ENCODE data around the gene SLC30A10.
"Not testable (repeated sequence)": the region's sequence is repeated elsewhere in the genome, so short reads cannot be mapped to it uniquely, and the experiment has no call there.

The SLC30A10 gene

DNA sequence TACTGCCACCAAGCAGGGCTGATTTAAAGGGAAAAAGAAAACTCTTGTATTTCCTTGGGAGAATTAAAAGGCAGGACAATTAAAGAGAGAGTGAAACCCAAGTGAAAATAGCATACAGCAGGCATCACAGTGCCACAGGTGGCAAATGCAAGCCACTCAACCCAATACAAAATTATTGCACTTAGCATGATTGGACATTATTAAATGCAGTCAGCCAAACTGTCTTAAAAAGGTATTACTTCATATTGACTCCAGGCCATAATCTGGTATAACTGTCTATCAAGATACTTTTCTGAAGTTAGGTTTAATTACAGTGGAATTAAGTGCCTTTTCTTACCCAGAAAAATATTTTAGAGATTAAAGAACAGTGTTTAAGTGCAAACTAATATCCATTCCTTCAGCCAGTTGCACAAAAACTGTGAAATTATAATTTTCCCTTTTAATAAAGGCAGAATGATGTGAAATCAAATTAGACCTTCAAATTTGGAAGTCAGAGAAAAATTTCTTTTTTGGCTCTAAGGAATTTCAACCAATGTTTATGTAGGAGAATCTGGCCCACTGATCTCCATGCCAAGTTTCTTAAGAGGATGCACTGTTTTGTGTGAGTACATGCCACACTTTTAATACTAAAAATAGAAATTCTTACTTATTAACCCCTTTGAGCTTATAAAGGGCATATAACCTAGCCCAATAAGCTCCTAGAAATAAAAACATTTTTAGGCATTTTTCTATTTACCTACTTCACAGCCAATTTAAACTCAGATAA is 15.2 kb downstream of the SLC30A10 start:
- ATAC-seq (ENCODE audit: low read depth) (no peak), DNase-seq (ENCODE audit: low spot score in 2 of 2) (no peak)
- peaks cover 6% of the 10 kb centered on the region for H3K27me3 Mint-ChIP-seq
- H3K27ac Mint-ChIP-seq: no peak overlapping the region
- no peaks in the 10 kb centered on the region for H3K9me3 Mint-ChIP-seq
- no peak overlapping the region for H3K4me3 Mint-ChIP-seq
- no peaks in the 10 kb centered on the region for H3K36me3 Mint-ChIP-seq
- H3K4me1 Mint-ChIP-seq: no peaks in the 10 kb centered on the region

DNA sequence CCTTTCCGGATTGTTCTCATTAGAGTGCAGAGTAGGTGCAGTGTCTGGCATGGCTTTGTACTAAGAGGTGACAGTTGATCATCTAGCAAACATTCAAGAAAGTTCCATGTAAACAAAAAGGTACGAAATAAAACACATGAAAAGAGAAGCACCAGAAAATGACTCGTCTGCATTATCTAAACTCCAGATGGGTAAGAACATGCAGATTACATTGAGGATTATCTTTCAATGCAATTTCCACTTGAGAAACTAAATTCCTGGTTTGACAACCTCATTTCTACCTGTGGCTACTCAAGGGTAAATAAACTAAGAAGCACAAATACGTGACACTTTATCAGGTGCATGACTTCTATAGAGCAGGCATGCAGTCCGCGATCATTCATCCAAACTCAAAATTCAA is 17.6 kb downstream of the SLC30A10 start:
- Mint-ChIP-seq H3K4me1 (peaks cover 4% of the 10 kb centered on the region), H3K9me3 (no peaks in the 10 kb centered on the region), H3K27ac (no peak overlapping the region), H3K4me3 (no peak overlapping the region), H3K36me3 (no peaks in the 10 kb centered on the region), H3K27me3 (peaks cover 9% of the 10 kb centered on the region)
- no peak for DNase-seq (ENCODE audit: low spot score in 2 of 2)
- no peak for ATAC-seq (ENCODE audit: low read depth)

DNA sequence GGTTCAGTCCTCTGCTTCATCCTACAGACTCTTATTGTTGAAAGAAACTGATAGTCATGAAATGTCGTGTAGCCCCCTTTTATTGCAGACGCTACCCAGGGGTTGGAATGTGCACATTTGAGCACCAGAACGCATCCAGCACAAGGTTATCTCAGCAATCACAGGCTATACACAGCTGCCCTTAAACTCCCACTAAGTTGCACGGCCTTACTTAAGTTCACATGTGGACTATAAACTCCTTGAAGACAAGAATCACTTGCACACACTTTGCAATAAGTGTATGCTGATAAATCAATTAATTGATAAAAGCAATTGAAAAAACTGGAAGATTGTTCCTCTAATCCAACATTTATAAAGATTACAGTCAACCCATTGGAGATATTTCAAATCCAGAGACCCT is 18.9 kb downstream of the SLC30A10 start:
- Mint-ChIP-seq H3K4me1 (peaks cover 4% of the 10 kb centered on the region), H3K27me3 (peaks cover 10% of the 10 kb centered on the region), H3K4me3 (no peak overlapping the region), H3K9me3 (no peaks in the 10 kb centered on the region), H3K36me3 (no peaks in the 10 kb centered on the region), H3K27ac (no peak overlapping the region)
- DNase-seq (ENCODE audit: low spot score in 2 of 2) (no peak), ATAC-seq (ENCODE audit: low read depth) (no peak)

DNA sequence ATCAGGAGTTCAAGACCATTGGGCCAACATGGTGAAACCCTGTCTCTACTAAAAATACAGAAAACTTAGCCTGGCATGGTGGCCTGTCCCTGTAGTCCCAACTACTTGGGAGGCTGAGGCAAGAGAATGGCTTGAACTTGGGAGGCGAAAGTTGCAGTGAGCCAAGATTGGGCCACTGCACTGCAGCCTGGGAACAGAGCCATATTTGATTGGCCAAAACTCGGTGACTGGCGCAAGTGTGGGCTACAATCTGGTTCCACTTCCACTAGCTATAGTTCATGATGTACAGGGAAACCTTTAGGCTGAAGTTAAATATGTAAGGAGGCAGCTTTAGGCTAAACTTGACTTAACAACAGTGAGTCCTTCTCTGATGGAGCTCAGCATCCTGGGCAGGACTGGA is 20.2 kb downstream of the SLC30A10 start:
- Mint-ChIP-seq H3K36me3 (no peaks in the 10 kb centered on the region), H3K27me3 (peaks cover 10% of the 10 kb centered on the region), H3K27ac (no peak overlapping the region), H3K4me3 (no peak overlapping the region), H3K9me3 (no peaks in the 10 kb centered on the region), H3K4me1 (peaks cover 4% of the 10 kb centered on the region)
- DNase-seq (ENCODE audit: low spot score in 2 of 2): no peak
- ATAC-seq (ENCODE audit: low read depth): no peak

DNA sequence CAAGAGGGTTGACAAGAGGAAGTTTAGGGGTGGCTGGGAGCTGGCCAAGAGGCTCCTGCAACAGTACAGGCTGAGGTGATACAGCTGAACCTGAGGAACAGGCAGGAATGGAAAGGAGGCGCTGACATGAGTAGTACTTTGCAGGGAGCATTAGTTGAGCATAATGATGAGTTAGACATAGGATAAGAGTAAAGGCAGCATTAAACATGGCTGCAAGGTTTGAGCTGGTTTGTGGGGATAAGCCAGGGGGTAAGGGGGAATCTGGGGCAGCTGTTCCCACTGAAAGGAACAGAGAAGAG is 20.6 kb downstream of the SLC30A10 start:
- Mint-ChIP-seq H3K4me3 (no peak overlapping the region), H3K27ac (no peak overlapping the region), H3K36me3 (no peaks in the 10 kb centered on the region), H3K27me3 (peaks cover 10% of the 10 kb centered on the region), H3K4me1 (peaks cover 4% of the 10 kb centered on the region), H3K9me3 (no peaks in the 10 kb centered on the region)
- ATAC-seq (ENCODE audit: low read depth): no peak
- DNase-seq (ENCODE audit: low spot score in 2 of 2): no peak

DNA sequence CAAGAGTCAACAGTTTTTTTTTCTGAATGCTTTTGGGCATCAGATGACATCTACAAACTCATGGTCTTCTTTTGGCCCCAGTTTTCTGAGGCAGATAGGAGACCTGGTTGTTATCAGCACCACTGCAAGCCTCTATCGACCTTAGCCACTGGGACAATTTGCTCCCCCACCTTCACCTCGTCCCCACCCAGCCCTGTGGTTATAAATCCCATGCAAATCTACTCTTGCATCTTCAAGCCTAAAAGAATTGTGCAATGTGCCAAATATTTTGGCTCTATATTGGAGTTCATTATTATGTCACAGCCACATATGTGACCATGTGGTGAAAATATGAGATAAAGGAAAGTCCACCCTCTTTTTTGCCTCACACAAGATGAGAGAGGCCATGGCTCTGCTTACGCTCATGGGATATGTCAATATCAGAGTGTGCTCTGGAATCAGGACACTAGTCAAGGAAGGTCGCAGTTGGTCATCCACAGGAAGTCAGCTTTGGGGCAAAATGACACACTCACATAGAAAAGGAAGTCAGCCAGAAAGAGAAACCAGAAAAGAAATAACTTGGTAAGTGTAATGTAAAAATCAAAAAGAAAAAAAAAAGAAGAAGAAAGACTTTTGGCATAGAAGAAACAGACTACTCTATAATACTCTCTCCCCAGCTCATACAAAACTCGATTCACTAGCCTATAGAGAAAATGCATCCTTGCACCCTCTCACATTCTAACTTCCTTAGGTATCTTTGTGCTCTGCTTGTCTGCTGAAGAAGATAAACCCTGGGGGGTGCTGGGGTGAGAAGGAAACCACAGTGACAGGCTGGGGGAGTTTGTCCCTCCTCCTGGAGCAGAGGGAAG is 21.2 kb downstream of the SLC30A10 start:
- no peak for DNase-seq (ENCODE audit: low spot score in 2 of 2)
- Mint-ChIP-seq H3K27me3 (peaks cover 10% of the 10 kb centered on the region), H3K9me3 (no peaks in the 10 kb centered on the region), H3K4me1 (peaks cover 4% of the 10 kb centered on the region), H3K4me3 (no peak overlapping the region), H3K36me3 (no peaks in the 10 kb centered on the region), H3K27ac (no peak overlapping the region)
- no peak for ATAC-seq (ENCODE audit: low read depth)

DNA sequence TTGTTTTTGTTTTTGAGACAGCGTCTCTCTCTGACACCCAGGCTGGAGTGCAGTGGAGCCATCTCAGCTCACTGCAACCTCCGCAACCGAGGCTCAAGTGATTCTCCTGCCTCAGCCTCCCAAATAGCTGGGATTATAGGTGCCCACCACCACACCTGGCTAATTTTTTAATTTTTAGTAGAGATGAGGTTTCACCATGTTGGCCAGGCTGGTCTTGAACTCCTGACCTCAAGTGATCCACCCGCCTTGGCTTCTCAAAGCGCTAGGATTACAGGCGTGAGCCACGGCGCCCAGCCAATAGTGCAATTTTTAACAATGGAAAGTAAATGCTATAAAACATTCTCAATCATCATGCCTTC is 21.8 kb downstream of the SLC30A10 start:
- H3K27ac Mint-ChIP-seq; ATAC-seq (ENCODE audit: low read depth); H3K9me3 Mint-ChIP-seq; H3K36me3 Mint-ChIP-seq; H3K27me3 Mint-ChIP-seq; H3K4me1 Mint-ChIP-seq; H3K4me3 Mint-ChIP-seq; DNase-seq (ENCODE audit: low spot score in 2 of 2): not testable (repeated sequence)

DNA sequence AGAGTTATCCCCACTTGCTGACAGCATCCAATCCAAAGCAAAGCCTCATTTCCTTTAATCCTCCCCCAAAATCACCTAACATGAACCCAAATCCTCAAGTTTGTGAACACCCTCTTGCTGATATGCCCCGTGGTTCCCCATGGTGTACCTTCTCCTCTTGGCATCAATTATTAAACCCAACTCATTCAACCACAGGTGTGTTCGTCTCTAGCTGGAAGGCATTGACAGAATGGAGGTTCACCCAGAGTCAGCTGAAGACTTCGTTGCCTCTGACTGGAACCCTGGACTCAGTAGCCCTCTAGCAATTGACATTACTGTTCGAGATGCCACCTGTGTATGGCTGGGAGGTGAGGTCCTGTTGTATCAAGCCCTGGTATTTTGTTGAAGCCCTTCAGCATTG is 22.8 kb downstream of the SLC30A10 start:
- no peak for ATAC-seq (ENCODE audit: low read depth)
- H3K27me3 Mint-ChIP-seq: peaks cover 10% of the 10 kb centered on the region
- H3K36me3 Mint-ChIP-seq: no peaks in the 10 kb centered on the region
- H3K4me1 Mint-ChIP-seq: peaks cover 4% of the 10 kb centered on the region
- H3K4me3 Mint-ChIP-seq: no peak overlapping the region
- H3K27ac Mint-ChIP-seq: no peak overlapping the region
- H3K9me3 Mint-ChIP-seq: no peaks in the 10 kb centered on the region
- no peak for DNase-seq (ENCODE audit: low spot score in 2 of 2)

DNA sequence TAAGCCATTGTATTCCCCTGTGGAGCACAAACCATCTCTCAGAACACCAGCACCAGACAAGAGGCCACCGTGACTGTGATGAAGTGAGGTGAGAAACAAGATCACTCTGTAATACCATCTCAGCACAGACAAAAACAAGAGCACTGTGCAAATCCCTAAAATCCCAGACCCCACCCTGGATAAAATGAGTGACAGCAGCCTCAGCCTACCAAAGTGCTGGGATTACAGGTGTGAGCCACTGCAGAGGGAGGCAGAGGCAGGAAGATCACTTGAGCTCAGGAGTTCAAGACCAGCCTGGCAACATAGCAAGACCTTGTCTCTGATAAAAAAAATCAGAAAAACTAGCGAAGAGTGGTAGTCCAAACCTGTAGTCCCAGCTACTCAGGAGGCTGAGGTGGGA is 23.4 kb downstream of the SLC30A10 start:
- H3K4me3 Mint-ChIP-seq: no peak overlapping the region
- peaks cover 10% of the 10 kb centered on the region for H3K27me3 Mint-ChIP-seq
- peaks cover 4% of the 10 kb centered on the region for H3K4me1 Mint-ChIP-seq
- ATAC-seq (ENCODE audit: low read depth): no peak
- H3K27ac Mint-ChIP-seq: no peak overlapping the region
- no peaks in the 10 kb centered on the region for H3K9me3 Mint-ChIP-seq
- DNase-seq (ENCODE audit: low spot score in 2 of 2): no peak
- H3K36me3 Mint-ChIP-seq: no peaks in the 10 kb centered on the region

DNA sequence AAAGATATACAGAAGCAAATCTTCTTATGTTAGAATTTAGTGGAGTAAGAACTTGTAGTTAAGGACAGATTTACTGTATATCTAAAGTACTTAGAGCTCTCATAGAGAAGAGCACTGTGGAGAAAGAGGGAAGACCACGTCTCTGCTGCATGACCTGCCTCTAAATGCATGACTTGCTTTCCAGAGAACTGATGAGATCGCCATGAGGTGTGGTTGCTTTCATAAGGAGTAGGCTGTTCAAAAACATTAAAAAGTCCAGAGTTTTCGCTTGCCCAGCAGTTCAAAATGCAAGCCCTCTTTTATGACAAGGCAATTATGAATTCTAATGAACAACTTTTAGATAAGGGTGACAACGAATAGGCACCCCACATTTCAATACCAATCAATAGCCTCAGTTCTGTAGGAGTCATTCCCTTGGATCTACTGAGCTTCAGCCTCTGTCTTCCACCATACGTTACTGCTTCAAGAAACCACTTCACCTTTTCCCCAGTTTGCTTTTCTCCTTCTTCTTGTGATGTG is 24.9 kb downstream of the SLC30A10 start:
- no peak overlapping the region for H3K27ac Mint-ChIP-seq
- ATAC-seq (ENCODE audit: low read depth): no peak
- H3K9me3 Mint-ChIP-seq: no peaks in the 10 kb centered on the region
- peaks cover 4% of the 10 kb centered on the region for H3K4me1 Mint-ChIP-seq
- H3K4me3 Mint-ChIP-seq: no peak overlapping the region
- DNase-seq (ENCODE audit: low spot score in 2 of 2): no peak
- no peaks in the 10 kb centered on the region for H3K36me3 Mint-ChIP-seq
- H3K27me3 Mint-ChIP-seq: peaks cover 9% of the 10 kb centered on the region

DNA sequence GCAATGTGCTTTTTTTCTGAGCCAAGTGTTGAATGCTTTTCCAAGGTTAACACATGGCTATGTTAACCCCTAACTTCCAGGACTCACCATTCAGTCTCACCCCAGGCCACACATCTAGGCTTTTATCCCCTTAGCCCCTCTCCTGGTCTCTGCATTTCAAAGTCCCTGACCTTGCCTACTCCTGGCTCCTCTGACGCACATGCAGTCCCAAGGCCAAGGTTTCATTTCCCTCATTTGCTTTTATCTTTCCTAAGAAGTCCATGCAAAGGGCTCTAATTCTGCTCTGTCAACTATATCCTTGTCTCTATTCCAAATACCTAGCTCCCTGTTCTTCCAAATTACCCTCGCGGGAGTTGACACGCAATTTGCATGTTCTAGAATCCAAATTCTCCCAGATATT is 25.4 kb downstream of the SLC30A10 start:
- H3K27ac Mint-ChIP-seq: no peak overlapping the region
- no peaks in the 10 kb centered on the region for H3K9me3 Mint-ChIP-seq
- H3K4me1 Mint-ChIP-seq: peaks cover 4% of the 10 kb centered on the region
- no peaks in the 10 kb centered on the region for H3K36me3 Mint-ChIP-seq
- H3K27me3 Mint-ChIP-seq: peaks cover 9% of the 10 kb centered on the region
- no peak overlapping the region for H3K4me3 Mint-ChIP-seq
- no peak for ATAC-seq (ENCODE audit: low read depth)
- no peak for DNase-seq (ENCODE audit: low spot score in 2 of 2)

DNA sequence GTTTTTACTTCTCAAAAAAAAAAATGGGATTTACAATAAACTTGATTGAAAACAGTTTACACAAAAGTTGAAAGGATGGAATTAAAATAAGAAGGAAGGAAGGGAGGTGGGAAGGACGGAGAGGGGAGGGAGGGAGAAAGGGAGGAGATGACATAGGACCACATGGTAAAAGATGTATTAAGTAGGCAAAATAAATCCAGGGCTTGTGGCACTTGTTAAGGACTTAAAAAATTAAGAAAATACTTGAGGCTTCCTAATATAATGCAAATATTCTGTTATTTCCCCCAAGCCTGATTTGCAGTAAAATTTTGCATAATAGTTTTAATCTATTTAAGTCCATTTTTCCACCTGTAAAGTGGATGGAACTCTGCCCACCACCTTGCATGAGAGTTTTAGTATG is 27.5 kb downstream of the SLC30A10 start:
- ATAC-seq (ENCODE audit: low read depth) (no peak), DNase-seq (ENCODE audit: low spot score in 2 of 2) (no peak)
- no peaks in the 10 kb centered on the region for H3K4me1 Mint-ChIP-seq
- H3K9me3 Mint-ChIP-seq: no peaks in the 10 kb centered on the region
- no peak overlapping the region for H3K27ac Mint-ChIP-seq
- peaks cover 3% of the 10 kb centered on the region for H3K27me3 Mint-ChIP-seq
- no peaks in the 10 kb centered on the region for H3K36me3 Mint-ChIP-seq
- H3K4me3 Mint-ChIP-seq: no peak overlapping the region

DNA sequence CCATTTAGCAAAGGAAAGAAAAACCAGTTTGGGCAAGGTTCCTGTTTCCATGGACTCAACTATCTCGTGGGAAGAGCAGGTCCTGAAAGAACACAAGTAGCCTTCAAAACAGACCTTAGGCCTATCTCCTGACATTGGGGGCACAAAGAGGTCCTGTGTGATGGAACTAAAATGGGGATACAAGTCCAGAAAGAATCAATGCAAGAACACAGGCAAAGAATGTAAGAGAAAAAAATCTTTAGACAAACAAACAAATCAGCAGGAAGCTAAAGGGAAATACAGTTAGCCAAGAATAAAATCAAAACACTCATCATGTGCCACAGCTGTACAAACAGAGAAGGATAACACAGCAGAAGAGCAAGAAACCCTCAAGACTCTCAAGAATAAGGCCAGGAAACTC is 28.2 kb downstream of the SLC30A10 start:
- Mint-ChIP-seq H3K27me3 (no peaks in the 10 kb centered on the region), H3K9me3 (no peaks in the 10 kb centered on the region), H3K4me3 (no peak overlapping the region), H3K27ac (no peak overlapping the region), H3K36me3 (no peaks in the 10 kb centered on the region), H3K4me1 (no peaks in the 10 kb centered on the region)
- no peak for ATAC-seq (ENCODE audit: low read depth)
- DNase-seq (ENCODE audit: low spot score in 2 of 2): no peak

DNA sequence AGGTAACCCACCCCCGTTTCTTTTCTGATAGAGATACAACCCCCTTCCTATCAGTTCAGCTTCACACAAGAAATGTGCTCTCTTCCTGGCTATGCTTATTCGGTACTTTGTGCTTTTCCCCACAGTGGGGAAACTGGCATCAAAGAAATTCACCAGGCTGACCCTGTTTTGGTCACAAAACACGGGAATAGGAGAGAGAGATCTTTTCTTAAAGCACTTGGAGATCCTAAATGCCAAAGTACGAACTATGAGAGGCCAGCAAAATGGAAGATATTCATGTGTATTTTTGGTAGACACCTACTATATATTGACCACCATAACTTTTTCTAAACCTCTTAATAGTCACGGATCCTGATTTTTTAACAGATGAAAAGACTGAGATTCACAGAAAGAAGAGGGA is 30.0 kb downstream of the SLC30A10 start:
- H3K27ac Mint-ChIP-seq: no peak overlapping the region
- no peaks in the 10 kb centered on the region for H3K4me1 Mint-ChIP-seq
- ATAC-seq (ENCODE audit: low read depth): no peak
- H3K27me3 Mint-ChIP-seq: no peaks in the 10 kb centered on the region
- H3K36me3 Mint-ChIP-seq: no peaks in the 10 kb centered on the region
- no peak for DNase-seq (ENCODE audit: low spot score in 2 of 2)
- H3K4me3 Mint-ChIP-seq: no peak overlapping the region
- H3K9me3 Mint-ChIP-seq: no peaks in the 10 kb centered on the region

DNA sequence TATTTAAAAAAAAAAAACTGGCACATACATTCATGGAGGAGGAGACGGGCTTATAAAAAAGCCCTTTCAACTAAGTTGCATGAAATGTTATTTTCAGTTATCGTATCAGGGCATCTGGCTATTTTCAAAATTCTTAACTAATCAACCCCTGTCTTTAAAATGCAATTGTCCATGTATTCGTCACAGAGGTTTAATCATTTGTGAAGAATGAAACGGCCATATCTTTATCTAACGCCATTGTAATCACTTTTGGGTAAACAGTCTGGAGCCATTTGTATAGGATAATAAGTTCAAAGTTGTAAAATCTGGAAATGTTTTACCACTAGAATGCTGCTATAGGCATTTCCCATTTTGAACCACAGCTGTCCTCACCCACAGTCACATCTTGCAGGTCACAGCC is 30.4 kb downstream of the SLC30A10 start:
- DNase-seq (ENCODE audit: low spot score in 2 of 2) (no peak), ATAC-seq (ENCODE audit: low read depth) (no peak)
- no peak overlapping the region for H3K27ac Mint-ChIP-seq
- no peaks in the 10 kb centered on the region for H3K4me1 Mint-ChIP-seq
- H3K27me3 Mint-ChIP-seq: no peaks in the 10 kb centered on the region
- H3K9me3 Mint-ChIP-seq: no peaks in the 10 kb centered on the region
- H3K4me3 Mint-ChIP-seq: no peak overlapping the region
- no peaks in the 10 kb centered on the region for H3K36me3 Mint-ChIP-seq
